ENCODE results near the gene ASTN1.

The ASTN1 gene

GRCh38 chr1:176811511-176812288, 352.8 kb downstream of the ASTN1 start:
- no peak overlapping the region for H3K4me3 ChIP-seq (ENCODE audit: low read depth, low read length)
- TF ChIP-seq CTCF (IDR thresholded peaks at IDR 0.05; ENCODE audit: low read depth, low read length, missing control alignments), result no peak
- no peak for DNase-seq (ENCODE audit: low read depth)
- in situ Hi-C loops (cut with HindIII; ENCODE audit: low sequenced_read_pairs), result no loop called here

DNA sequence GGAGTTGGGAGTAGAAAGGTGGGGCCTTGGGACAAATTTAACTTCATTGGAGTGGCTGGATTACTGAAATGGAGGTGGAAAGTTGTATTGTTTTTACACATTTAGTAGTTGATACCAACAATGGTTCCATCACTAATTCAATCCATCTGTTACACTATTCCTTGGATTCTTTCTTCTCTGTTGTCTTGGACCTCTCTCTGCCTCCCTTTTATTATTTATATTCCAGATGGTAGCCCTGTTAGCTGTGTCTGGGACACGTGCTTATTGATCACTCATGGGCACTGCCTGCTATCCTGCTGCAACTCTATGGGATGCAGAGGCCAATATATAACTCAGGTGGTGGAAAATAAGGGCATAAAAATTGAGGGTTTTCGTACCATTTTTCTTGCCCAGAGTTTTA, 355.2 kb downstream of the ASTN1 start:
- no peak overlapping the region for H3K4me3 ChIP-seq (ENCODE audit: low read depth, low read length)
- in situ Hi-C loops (cut with HindIII; ENCODE audit: low sequenced_read_pairs), result no loop called here
- no peak for DNase-seq (ENCODE audit: low read depth)
- TF ChIP-seq CTCF (IDR thresholded peaks at IDR 0.05; ENCODE audit: low read depth, low read length, missing control alignments), result no peak

Data from astrocyte of the cerebellum (primary cell).